MCF 10A (cell line): ENCODE measurements around the gene MAP3K9. TPM values are rescaled to one million over a fixed set of nuclear protein-coding genes. Genes with fewer than 3 reads are reported as not detected.
A peak's percentile ranks its signal among the peaks of the same experiment; 100 is the strongest.
"Not testable (repeated sequence)": the region's sequence is repeated elsewhere in the genome, so short reads cannot be mapped to it uniquely, and the experiment has no call there.

Experiments
- BruUV-seq: library from RNA; stranded (reverse); fragments of 400-500 nt; replicated peaks from 2 replicates; lab custom pipeline; 2021; lab: Mats Ljungman, UMichigan
- CTCF ChIA-PET: fragments of 300-600 bp; sonication (Branson Sonifier 250); formaldehyde crosslinking; extraction: SDS; loops from one replicate; lab custom pipeline; 2021; ENCODE audit warnings: antibody characterized with exemption, inconsistent platforms; lab: Yijun Ruan, JAX
- POLR2A ChIA-PET: fragments of 300-600, 350-650 bp; sonication (Branson Sonifier 250); formaldehyde crosslinking; extraction: SDS; loops from one replicate; lab custom pipeline; 2020; ENCODE audit warnings: antibody characterized with exemption, inconsistent platforms; lab: Yijun Ruan, JAX
- DNase-seq: peaks from one replicate; pipeline ENCODE4 v3.0.0-alpha.2; 2018; ENCODE audit not compliant: unreplicated experiment
- H3K27ac Mint-ChIP-seq: one replicate; pipeline ENCODE4 v1.8.0; 2022; ENCODE audit warnings: mild to moderate bottlenecking, low read depth, mixed read lengths; ENCODE audit not compliant: unreplicated experiment
- H3K27me3 Mint-ChIP-seq: one replicate; pipeline ENCODE4 v1.8.0; 2022; ENCODE audit warnings: mixed read lengths; ENCODE audit not compliant: insufficient read depth, unreplicated experiment
- H3K36me3 Mint-ChIP-seq: one replicate; pipeline ENCODE4 v1.8.0; 2022; ENCODE audit warnings: mild to moderate bottlenecking, moderate library complexity, mixed read lengths; ENCODE audit not compliant: insufficient read depth, unreplicated experiment
- H3K4me1 Mint-ChIP-seq: one replicate; pipeline ENCODE4 v1.8.0; 2022; ENCODE audit warnings: mixed read lengths; ENCODE audit not compliant: insufficient read depth, unreplicated experiment
- H3K4me3 Mint-ChIP-seq: one replicate; pipeline ENCODE4 v1.8.0; 2022; ENCODE audit warnings: mild to moderate bottlenecking, moderate library complexity, mixed read lengths; ENCODE audit not compliant: unreplicated experiment
- H3K9me3 Mint-ChIP-seq: one replicate; pipeline ENCODE4 v1.8.0; 2022; ENCODE audit warnings: mixed read lengths; ENCODE audit not compliant: unreplicated experiment
- CTCF ChIP-seq: fragments of 200-600 bp; IDR thresholded peaks from one replicate; pipeline ENCODE4 v1.8.0; 2022; ENCODE audit warnings: antibody characterized with exemption, mild to moderate bottlenecking; ENCODE audit not compliant: unreplicated experiment
- intact Hi-C: fragments of 100-400 bp; cut with micrococcal nuclease; formaldehyde crosslinking; loops from 2 replicates; pipeline ENCODE4 v1.14.1; 2022
- total RNA-seq: library from RNA; stranded (reverse); gene quantifications from 2 replicates; pipeline ENCODE4 v1.2.3, GENCODE V29; 2022

MAP3K9 gene
- total RNA-seq, 1 experiment from 2014 or later, result 18.6 TPM

DNA sequence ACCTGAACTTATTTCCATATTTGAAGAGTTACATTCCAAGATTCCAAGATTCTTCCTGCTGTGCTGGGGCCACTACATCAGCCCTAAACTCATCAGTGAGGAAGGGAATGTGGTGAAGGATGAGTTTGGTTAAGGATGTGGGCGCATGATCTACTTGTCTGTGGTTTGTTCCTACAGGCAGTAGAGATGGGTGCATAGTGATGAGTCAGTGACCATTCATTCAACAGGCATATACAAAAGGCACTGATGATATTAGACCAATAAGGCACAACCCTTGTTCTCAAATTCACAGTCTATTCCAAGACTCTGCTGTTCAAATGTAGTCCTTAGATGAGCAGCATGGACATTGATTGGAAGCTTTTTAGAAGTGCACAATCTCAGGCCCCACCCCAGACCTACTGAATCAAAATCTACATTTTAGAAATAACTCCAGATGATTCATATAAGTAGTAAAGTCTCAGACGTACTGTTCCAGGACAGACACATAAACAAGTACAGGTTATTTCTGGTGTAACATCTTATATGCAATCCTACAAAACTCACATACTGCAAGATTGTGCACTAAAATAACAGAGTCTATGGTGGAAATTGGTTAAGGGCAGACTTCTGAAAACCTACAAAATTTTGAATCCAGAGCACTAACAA lies 47.7 kb upstream of the MAP3K9 start:
- CTCF ChIA-PET, result no interaction called here
- H3K4me3 Mint-ChIP-seq, result no peak overlapping the region
- peak; percentile 40 for DNase-seq
- peak overlapping the region; percentile 24 for H3K27ac Mint-ChIP-seq
- intact Hi-C loops, result no loop called here
- POLR2A ChIA-PET, result no interaction called here
- no peaks in the 10 kb centered on the region for H3K27me3 Mint-ChIP-seq
- H3K4me1 Mint-ChIP-seq, result peaks cover 12% of the 10 kb centered on the region
- TF ChIP-seq CTCF, result no peak
- no peaks in the 10 kb centered on the region for H3K36me3 Mint-ChIP-seq
- no peaks in the 10 kb centered on the region for H3K9me3 Mint-ChIP-seq
- BruUV-seq, result no TSS peak

GRCh38 chr14:70855486-70855885 lies 46.2 kb upstream of the MAP3K9 start:
- intact Hi-C loops, result no loop called here
- H3K4me1 Mint-ChIP-seq, result peaks cover 12% of the 10 kb centered on the region
- H3K36me3 Mint-ChIP-seq, result no peaks in the 10 kb centered on the region
- ChIA-PET POLR2A (interaction anchor here (0.9 kb wide), 1 partner anchor 83 kb away, joined by 3 read pairs; no protein-coding TSS in a partner anchor), CTCF (no interaction called here)
- no peaks in the 10 kb centered on the region for H3K27me3 Mint-ChIP-seq
- DNase-seq, result no peak
- H3K27ac Mint-ChIP-seq, result no peak overlapping the region
- BruUV-seq, result no TSS peak
- no peaks in the 10 kb centered on the region for H3K9me3 Mint-ChIP-seq
- no peak overlapping the region for H3K4me3 Mint-ChIP-seq
- no peak for TF ChIP-seq CTCF

DNA sequence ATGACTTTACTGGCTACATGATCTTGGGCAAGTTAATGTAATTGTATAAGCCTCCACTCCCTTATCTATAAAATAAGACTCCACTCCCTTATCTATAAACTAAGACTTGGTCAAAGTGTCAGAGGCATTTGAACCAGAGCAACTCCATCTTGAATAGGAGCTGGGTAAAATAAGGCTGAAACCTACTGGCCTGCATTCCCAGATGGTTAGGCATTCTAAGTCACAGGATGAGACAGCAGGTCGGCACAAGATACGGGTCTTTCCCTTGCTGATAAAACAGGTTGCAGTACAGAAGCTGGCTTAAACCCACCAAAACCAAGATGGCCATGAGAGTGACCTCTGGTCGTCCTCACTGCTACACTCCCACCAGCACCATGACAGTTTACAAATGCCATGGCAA lies 44.3 kb upstream of the MAP3K9 start:
- BruUV-seq, H3K4me3 Mint-ChIP-seq, POLR2A ChIA-PET, CTCF ChIA-PET, H3K36me3 Mint-ChIP-seq, intact Hi-C loops, H3K27ac Mint-ChIP-seq, H3K27me3 Mint-ChIP-seq, DNase-seq, H3K9me3 Mint-ChIP-seq: not testable (repeated sequence)
- peaks cover 17% of the 10 kb centered on the region for H3K4me1 Mint-ChIP-seq

DNA sequence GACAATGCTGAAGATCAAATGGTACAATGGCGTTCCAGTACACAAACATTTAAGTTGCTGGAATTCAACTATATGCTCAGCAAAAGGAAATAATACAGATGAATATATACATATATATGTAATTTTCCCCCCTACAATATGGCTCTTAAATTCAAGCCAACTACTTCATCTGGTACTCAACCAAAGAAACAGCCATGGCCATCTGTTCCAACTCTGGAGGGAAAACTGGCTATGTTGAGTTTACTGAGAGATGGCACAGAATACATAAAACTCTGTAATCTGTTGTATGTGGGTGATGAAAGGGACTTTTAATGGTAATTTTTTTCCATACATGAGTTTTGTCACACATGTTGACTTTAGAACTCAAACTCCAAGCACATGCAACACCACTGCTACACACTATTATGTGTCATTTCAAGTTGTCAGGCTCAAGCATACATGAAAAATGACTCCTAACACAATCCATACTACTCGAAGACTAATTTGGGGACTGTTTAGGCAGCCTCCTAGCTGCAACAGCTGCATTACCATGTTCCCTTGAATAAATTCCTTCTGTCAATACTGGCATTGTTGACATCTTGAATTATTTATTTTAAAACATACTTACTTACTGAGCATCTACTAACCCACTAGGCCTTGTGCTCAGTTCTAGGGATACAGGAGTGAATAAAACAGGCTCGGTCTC lies 38.2 kb upstream of the MAP3K9 start:
- intact Hi-C loops, result no loop called here
- H3K27me3 Mint-ChIP-seq, result no peaks in the 10 kb centered on the region
- H3K9me3 Mint-ChIP-seq, result no peaks in the 10 kb centered on the region
- peaks cover 5% of the 10 kb centered on the region for H3K4me1 Mint-ChIP-seq
- POLR2A ChIA-PET, result no interaction called here
- DNase-seq, result no peak
- no TSS peak for BruUV-seq
- H3K27ac Mint-ChIP-seq, result no peak overlapping the region
- CTCF ChIA-PET, result no interaction called here
- no peaks in the 10 kb centered on the region for H3K36me3 Mint-ChIP-seq
- no peak overlapping the region for H3K4me3 Mint-ChIP-seq
- no peak for TF ChIP-seq CTCF
